IPS-NIHi11 (cell line): ENCODE results near the gene DUS1L.

Experiments
- DNase-seq: peaks from one replicate; pipeline ENCODE4 v3.0.0; 2012; ENCODE audit warnings: mixed read lengths, low spot score

Gene DUS1L

GRCh38 chr17:82023447-82024241 lies 42.0 kb downstream of the DUS1L start:
- peak; percentile 45 for DNase-seq

GRCh38 chr17:82022981-82023446 lies 42.6 kb downstream of the DUS1L start, which contains the start of gene LRRC45:
Gene LRRC45, plus strand, starts transcription at chr17:82023305. Its CDS starts 339 bp downstream, at chr17:82023644.
- DNase-seq = peak; percentile 95

- DNase-seq = no peak
Measured at GRCh38 chr17:82022310-82022980, 43.2 kb downstream of the DUS1L start, which contains the start of gene CENPX. Gene CENPX, minus strand, starts transcription at chr17:82022878. Its CDS starts 17 bp downstream, at chr17:82022861.

GRCh38 chr17:82021900-82022309 lies 43.7 kb downstream of the DUS1L start:
- DNase-seq = no peak

GRCh38 chr17:82021107-82021899 lies 44.3 kb downstream of the DUS1L start:
- peak; percentile 42 for DNase-seq

GRCh38 chr17:82020572-82021106 lies 45.0 kb downstream of the DUS1L start:
- no peak for DNase-seq

- DNase-seq = peak; percentile 88
Measured at GRCh38 chr17:82019690-82020571, 45.7 kb downstream of the DUS1L start.

GRCh38 chr17:82018989-82019689 lies 46.5 kb downstream of the DUS1L start:
- DNase-seq = no peak

- DNase-seq = no peak
Measured at GRCh38 chr17:82018152-82018988, 47.2 kb downstream of the DUS1L start.

GRCh38 chr17:82017612-82018151 lies 47.9 kb downstream of the DUS1L start:
- DNase-seq = no peak

GRCh38 chr17:82016875-82017459 lies 48.6 kb downstream of the DUS1L start:
- peak; percentile 15 for DNase-seq

GRCh38 chr17:82016061-82016874 lies 49.3 kb downstream of the DUS1L start:
- peak; percentile 19 for DNase-seq

- peak; percentile 10 for DNase-seq
Measured at GRCh38 chr17:82015311-82015971, 50.2 kb downstream of the DUS1L start.

- no peak for DNase-seq
Measured at GRCh38 chr17:82014971-82015310, 50.7 kb downstream of the DUS1L start.

GRCh38 chr17:82014432-82014831 lies 51.2 kb downstream of the DUS1L start:
- DNase-seq = peak; percentile 14

GRCh38 chr17:82013772-82014321 lies 51.8 kb downstream of the DUS1L start:
- DNase-seq = peak; percentile 12

- peak; percentile 35 for DNase-seq
Measured at GRCh38 chr17:82013341-82013740, 52.3 kb downstream of the DUS1L start.
